ENCODE results near the gene SLC6A18.
"Not testable (repeated sequence)": the region's sequence is repeated elsewhere in the genome, so short reads cannot be mapped to it uniquely, and the experiment has no call there.

The SLC6A18 gene

DNA sequence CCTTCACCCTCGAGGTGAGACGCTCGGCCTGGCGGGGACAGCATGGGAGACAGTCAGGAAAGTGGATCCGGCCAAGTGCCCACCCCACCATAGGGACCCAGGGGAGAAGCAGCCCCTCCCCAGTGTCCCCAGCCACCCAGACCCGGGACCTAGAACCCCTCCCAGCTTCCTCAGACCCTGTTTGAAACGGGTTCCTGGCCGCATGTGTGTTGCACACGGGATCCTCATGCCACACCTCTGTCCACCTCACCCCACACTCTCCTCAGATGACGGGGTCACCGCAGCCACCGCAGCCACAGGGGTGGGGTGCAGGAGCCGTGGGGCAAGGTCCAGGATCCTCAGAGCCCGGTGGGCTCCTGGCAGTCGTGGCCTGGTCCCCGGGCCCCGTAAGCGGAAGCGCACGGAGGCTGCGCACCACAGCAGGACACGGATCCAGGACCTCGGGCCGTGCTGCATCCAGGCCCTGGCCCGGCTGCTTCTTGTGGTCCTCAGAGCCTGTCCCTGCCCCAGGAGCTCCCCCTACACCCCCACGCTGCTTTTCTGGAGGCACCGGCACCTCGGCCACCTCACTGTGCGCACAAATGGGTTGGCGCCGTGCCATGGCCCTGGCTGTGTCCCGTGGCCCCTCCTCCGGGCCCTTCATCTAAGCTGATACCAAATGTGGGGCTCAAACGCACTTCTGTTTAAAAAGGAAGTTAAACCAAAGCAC lies 54.4 kb downstream of the SLC6A18 start:
- no peak for DNase-seq

DNA sequence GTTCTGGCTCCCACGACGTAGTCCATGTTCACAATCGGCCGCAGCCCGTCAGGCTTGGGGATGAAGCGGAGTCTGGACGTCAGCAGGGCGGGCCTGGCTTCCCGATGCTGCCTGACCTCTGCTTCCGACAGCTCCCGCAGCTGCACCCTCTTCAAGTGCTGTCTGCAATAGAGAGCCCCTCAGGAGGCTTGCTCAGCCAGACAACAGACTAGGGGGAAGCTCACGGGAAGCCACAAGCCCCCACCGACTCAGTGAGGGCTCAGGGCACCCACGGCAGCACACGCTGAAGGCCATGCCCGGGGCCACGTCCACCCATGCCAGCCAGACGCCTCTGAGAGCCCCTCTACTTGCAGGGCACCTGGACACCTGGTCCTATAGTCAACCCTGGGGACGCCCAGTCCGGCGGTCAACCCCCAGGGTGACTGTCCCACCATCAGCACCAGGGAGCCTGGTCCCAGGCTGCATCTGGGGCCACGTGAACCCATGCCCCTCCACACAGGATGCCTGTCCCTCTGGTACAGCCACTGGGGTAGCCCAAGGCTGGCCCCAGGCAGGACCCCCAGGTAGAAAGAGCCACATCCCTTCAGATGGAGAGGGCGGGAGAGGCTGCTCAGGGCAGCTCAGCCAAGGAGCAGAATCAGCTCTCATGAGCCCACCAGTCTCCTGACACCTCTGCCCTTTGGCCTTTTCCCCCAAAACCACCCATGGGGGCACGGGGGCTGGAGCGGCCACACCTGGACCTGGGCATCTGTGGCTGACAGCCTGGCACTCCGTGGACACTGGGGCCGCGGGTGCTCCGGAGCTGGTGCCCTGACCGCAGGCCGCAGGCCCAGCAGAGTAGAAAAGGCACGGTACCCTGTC lies 55.2 kb downstream of the SLC6A18 start:
- DNase-seq: no peak

DNA sequence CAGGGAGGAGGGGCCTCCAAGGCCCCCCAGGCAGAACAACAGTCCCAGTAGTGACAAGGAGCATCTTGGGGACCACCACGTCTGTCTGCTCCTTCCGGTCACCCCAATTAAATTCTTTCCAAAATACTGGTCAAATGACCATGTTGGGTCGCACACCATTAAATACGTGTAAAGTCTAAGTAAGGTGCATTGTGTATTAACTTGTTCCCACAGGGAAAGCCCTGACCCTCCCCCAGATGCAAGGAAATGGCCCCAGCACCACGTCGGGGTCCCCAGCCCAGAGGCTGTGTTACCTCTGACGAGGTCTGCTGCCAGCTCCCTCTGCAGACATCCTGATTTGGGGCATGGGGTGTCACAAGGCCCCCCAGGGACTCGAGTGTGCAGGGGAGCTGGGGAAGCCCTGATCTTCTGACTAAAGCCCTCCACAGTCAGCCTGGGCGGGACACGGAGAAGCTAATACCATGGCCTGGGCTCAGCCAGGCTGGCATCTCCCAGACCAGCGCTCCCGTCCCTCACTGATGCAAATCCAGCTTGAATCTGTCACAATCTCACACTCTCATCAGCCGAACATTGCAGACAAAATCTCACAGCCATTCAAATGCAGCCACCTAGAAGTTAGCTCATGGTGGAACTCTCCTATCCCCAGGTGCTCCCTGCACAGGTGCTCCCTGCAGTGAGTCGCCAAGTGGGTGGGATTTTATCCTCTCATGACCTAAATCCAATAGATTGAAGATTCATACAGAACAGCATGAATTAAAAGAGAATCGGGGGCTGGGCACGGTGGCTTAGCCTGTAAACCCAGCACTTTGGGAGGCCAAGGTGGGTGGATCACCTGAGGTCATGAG lies 56.1 kb downstream of the SLC6A18 start:
- DNase-seq: no peak

DNA sequence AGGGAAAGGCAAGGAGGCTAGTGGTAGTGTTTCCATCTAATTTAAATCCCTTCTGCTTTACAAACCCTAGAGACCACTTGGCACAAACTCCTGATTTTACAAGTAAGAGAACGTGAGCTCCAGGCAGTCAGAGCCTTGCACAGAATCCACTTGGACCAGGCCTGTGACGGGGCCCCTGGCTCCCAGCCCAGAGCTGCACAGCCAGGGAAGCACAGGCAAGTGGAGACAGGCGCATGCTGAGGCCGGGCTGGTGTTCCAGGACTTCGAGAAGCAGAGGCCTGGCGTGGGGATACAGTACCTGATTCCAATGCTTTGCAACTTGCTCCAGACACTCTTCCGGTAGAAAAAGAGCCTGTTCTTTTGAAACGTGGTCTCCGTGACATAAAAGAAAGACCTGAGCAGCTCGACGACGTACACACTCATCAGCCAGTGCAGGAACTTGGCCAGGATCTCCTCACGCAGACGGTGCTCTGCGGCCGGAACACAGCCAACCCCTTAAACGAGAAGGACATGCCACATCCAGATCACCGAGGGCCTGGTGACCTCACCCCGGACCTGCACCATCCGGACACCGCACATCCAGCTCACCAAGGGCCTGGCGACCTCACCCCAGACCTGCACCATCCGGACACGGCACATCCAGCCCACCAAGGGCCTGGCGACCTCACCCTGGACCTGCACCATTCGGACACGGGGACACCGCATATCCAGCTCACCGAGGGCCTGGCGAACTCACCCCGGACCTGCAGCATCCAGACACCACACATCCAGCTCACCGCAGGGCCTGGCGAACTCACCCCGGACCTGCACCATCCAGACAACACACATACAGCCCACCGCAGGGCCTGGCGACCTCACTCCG lies 57.2 kb downstream of the SLC6A18 start:
- DNase-seq: no peak

DNA sequence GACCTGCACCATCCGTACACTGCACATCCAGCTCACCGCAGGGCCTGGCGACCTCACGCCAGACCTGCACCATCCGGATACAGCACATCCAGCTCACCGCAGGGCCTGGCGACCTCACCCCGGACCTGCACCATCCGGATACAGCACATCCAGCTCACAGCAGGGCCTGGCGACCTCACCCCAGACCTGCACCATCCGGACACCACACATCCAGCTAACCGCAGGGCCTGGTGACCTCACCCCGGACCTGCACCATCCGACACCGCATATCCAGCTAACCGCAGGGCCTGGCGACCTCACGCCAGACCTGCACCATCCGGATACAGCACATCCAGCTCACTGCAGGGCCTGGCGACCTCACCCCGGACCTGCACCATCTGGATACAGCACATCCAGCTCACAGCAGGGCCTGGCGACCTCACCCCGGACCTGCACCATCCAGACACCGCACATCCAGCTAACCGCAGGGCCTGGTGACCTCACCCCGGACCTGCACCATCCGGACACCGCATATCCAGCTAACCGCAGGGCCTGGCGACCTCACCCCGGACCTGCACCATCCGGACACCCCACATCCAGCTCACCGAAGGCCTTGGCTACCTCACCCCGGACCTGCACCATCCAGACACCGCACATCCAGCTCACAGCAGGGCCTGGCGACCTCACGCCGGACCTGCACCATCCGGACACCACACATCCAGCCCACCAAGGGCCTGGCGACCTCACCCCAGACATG lies 58.0 kb downstream of the SLC6A18 start:
- not testable (repeated sequence) for DNase-seq

DNA sequence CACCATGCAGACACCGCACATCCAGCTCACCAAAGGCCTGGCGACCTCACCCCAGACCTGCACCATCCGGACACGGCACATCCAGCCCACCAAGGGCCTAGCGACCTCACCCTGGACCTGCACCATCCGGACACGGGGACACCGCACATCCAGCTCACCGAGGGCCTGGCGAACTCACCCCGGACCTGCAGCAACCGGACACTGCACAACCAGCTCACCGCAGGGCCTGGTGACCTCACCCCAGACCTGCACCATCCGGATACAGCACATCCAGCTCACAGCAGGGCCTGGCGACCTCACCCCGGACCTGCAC lies 58.5 kb downstream of the SLC6A18 start:
- not testable (repeated sequence) for DNase-seq

DNA sequence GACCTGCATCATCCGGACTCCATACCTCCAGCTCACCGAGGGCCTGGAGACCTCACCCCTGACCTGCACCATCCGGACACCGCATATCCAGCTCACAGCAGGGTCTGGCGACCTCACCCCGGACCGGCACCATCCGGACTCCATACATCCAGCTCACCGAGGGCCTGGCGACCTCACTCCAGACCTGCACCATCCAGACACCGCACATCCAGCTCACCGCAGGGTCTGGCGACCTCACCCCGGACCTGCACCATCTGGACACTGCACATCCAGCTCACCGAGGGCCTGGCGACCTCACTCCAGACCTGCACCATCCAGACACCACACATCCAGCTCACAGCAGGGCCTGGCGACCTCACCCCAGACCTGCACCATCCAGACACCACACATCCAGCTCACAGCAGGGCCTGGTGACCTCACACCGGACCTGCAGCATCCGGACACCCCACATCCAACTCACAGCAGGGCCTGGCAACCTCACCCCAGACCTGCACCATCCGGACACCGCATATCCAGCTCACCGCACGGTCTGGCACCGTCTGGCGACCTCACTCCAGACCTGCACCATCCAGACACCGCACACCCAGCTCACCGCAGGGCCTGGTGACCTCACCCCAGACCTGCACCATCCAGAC lies 59.3 kb downstream of the SLC6A18 start:
- not testable (repeated sequence) for DNase-seq

DNA sequence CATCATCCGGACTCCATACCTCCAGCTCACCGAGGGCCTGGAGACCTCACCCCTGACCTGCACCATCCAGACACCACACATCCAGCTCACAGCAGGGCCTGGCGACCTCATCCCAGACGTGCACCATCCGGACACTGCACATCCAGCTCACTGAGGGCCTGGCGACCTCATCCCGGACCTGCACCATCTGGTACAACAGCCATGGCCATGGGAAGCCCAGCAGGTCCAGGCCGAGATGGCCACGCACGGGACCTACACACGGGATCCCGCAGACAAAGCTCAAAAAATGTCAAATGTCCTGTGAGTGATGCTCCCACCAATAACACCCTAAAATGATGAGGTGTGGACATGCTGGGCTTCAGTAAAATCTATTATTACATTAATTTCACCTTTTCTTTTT lies 60.0 kb downstream of the SLC6A18 start:
- DNase-seq: no peak

DNA sequence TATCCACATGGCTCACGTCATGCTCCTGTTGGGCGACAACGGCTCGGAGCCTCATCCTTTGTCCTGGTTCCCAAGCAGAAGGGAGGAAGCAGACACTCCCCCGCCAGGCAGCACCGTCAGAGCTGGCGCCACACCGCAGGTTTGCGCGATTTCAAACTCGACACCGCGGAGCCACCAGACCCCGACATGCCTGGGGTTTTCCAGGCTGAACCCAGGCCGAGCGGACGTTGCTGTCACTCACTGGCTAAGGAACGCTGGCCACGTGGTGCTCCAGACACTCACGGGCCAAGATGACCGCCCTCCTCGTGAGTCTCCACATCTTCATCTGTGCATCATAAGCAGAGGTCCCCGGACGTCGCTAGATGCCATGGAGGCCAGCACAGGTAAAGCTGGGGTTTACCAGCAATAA lies 60.7 kb downstream of the SLC6A18 start:
- no peak for DNase-seq

DNA sequence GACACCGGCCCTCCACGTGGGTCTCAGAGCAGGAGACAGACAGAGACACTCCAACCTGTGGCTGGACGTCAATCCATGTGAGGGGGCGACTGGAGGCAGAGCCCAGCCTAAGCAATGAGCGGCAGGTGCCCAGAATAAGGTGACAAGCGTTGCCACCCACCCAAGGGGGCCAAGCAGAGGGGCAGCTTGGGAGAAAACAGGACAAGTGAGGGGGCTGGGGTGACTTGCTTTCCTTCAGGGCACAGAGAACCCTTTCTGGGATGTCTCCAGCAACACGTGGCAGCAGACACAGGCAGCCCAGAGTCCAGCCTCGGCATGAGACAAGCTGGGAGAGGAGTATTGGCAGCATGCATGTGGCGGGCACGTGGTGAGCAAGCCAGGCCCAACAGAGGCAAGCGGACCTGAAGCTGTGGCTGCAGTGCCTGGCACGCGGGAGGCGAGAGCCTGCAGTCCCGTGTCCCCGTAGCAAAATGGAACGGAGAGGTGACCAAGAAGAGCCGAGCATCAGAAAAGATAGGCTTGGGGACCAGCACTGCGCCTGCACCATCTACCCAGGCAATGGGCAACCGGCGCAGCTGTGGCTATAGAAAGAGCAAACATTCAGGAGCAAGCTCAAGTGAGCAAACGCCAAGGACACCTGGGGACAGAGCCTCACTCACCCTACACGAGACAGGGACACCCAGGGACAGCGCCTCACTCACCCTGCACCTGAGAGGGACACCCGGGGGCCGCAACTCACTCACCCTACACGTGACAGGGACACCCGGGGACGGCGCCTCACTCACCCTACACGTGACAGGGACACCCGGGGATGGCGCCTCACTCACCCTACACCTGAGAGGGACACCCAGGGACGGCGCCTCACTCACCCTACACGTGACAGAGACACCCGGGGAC lies 63.5 kb downstream of the SLC6A18 start:
- no peak for DNase-seq

DNA sequence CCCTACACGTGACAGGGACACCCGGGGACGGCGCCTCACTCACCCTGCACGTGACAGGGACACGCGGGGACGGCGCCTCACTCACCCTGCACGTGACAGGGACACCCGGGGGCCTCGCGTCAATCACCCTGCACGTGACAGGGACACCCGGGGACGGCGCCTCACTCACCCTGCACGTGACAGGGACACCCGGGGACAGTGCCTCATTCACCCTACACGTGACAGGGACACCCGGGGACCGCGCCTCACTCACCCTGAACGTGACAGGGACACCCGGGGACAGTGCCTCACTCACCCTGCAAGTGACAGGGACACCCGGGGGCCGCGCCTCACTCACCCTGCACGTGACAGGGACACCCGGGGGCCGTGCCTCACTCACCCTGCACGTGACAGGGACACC lies 64.4 kb downstream of the SLC6A18 start:
- not testable (repeated sequence) for DNase-seq

DNA sequence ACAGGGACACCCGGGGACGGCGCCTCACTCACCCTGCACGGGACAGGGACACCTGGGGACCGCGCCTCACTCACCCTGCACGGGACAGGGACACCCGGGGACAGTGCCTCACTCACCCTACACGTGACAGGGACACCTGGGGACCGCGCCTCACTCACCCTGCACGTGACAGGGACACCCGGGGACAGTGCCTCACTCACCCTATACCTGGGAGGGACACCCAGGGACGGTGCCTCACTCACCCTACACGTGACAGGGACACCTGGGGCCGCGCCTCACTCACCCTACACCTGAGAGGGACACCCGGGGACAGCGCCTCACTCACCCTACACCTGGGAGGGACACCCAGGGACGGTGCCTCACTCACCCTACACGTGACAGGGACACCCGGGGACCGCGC lies 65.8 kb downstream of the SLC6A18 start:
- DNase-seq: not testable (repeated sequence)

DNA sequence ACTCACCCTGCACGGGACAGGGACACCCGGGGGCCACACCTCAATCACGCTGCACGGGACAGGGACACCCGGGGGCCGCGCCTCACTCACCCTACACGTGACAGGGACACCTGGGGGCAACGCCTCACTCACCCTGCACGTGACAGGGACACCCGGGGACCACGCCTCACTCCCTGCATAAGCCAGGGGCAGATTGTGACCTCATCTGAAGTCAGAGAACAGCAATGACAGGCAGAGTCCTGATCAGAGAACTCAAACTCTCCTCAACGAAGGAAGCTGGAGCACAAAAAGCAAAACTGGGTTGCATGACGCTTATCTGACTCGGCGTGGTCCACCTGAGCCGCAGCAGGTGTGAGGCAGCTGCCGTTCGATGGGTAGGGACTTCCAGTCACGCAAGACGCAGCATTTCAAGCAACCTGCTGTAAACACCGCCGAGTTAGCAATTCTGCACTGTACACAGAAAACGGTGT lies 66.5 kb downstream of the SLC6A18 start:
- DNase-seq: no peak

DNA sequence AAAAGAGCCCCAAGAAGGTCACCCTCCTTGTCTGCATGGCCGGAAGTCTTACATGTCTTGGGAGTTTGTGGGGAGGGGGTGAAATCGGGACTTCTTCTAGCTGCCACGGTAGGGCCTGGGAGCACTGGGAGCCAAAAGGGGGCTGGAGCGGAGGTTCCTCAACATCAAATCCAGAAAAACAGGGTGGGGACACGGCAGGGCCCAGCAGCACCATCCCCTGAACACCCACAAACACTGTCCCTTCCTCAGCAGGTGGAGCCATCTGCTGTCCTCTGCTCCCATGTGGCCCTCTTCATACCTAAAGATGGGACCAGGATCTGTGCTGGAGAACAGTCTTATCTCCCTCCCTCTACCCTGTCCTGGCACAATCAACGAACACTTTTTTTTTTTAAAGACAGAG lies 67.0 kb downstream of the SLC6A18 start:
- DNase-seq: no peak

DNA sequence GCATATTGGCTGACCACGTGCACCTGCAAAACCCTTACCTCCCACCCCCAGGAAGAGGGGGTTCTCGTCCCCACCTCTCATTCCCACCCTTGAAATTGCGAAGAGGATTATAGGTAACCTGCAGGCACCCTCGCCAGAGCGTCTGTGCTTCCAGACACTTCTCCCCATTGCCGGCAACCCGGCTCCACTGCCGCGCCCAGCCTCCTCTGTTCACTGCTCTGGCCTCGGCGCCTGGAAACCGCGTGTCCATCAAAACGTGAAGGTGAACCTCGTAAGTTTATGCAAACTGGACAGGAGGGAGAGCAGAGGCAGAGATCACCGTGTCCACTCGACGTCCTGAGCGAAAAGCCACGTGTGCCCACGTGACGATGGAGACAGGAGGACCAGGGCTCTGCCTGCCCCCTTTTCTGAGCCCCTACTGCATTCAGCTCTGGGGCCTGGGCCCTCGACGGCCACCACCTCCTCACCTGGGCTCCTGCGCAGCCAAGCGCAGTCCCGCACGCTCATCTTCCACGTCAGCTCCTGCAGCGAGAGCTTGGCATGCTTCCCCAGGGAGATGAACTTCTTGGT lies 67.8 kb downstream of the SLC6A18 start:
- no peak for DNase-seq

DNA sequence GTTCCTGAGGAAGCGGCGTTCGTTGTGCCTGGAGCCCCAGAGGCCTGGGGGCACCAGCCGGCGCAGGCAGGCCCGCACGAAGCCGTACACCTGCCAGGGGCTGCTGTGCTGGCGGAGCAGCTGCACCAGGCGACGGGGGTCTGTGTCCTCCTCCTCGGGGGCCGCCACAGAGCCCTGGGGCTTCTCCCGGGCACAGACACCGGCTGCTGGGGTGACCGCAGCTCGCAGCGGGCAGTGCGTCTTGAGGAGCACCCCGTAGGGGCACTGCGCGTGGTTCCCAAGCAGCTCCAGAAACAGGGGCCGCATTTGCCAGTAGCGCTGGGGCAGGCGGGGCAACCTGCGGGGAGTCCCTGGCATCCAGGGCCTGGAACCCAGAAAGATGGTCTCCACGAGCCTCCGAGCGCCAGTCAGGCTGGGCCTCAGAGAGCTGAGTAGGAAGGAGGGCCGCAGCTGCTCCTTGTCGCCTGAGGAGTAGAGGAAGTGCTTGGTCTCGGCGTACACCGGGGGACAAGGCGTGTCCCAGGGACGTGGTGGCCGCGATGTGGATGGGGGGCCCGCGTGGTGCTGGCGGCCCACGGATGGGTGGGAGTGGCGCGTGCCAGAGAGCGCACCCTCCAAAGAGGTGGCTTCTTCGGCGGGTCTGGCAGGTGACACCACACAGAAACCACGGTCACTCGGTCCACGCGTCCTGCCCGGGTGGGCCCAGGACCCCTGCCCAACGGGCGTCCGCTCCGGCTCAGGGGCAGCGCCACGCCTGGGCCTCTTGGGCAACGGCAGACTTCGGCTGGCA lies 68.4 kb downstream of the SLC6A18 start:
- DNase-seq: no peak

DNA sequence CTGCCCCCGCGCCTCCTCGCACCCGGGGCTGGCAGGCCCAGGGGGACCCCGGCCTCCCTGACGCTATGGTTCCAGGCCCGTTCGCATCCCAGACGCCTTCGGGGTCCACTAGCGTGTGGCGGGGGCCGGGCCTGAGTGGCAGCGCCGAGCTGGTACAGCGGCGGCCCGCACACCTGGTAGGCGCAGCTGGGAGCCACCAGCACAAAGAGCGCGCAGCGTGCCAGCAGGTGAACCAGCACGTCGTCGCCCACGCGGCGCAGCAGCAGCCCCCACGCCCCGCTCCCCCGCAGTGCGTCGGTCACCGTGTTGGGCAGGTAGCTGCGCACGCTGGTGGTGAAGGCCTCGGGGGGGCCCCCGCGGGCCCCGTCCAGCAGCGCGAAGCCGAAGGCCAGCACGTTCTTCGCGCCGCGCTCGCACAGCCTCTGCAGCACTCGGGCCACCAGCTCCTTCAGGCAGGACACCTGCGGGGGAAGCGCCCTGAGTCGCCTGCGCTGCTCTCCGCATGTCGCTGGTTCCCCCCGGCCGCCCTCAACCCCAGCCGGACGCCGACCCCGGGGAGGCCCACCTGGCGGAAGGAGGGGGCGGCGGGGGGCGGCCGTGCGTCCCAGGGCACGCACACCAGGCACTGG lies 69.1 kb downstream of the SLC6A18 start:
- DNase-seq: no peak

Measured in NCI-H526 treated with DMSO at 0.1 percent for 48 hours (cell line).